Upper lobe of left lung (tissue), 4 donors: ENCODE measurements around the gene MRPL33.

ENCODE experiments used
- CTCF ChIP-seq, 6 experiments: fragments of 450-650 bp in 4 of 6; fragments of 200-600 bp in 2 of 6; sonication (generic) in 2 of 6; IDR thresholded peaks; one replicate each; pipeline ENCODE4 v1.5.1; 2016 to 2019; ENCODE audit warnings: antibody characterized with exemption in 6 of 6
- EP300 ChIP-seq, 4 donors: sonication (generic); formaldehyde crosslinking; IDR thresholded peaks; one replicate each; pipeline ENCODE4 v1.5.1; 2017; ENCODE audit warnings: antibody characterized with exemption in 4 of 4, control low read depth in 2 of 4
- POLR2A ChIP-seq, 4 donors: fragments of 450-650 bp; IDR thresholded peaks; one replicate each; pipeline ENCODE4 v1.5.1; 2016 to 2017; ENCODE audit warnings: antibody characterized with exemption in 4 of 4, mild to moderate bottlenecking in 2 of 4
- POLR2AphosphoS5 ChIP-seq, 2 donors: sonication (generic); formaldehyde crosslinking; IDR thresholded peaks; one replicate each; pipeline ENCODE4 v1.5.1; 2017; ENCODE audit warnings: antibody characterized with exemption in 2 of 2

- no peak for TF ChIP-seq CTCF (IDR thresholded peaks at IDR 0.05)
- TF ChIP-seq POLR2AphosphoS5 (IDR thresholded peaks at IDR 0.05) = peak in 1 of 2 donors; percentile 43
- peak in 2 of 4 donors; percentile 18 to 61 for TF ChIP-seq EP300 (IDR thresholded peaks at IDR 0.05)
- no peak for TF ChIP-seq POLR2A (IDR thresholded peaks at IDR 0.05)
Measured at GRCh38 chr2:27798948-27799645, 27.6 kb downstream of the MRPL33 start.
